K562 (cell line): Measurements from ENCODE around the gene DPM2. TPM values are rescaled to one million over a fixed set of nuclear protein-coding genes. Genes with fewer than 3 reads are reported as not detected.

ENCODE experiments used
- ADNP ChIP-seq: fragments of 200-800 bp; sonication (Bioruptor generic); IDR thresholded peaks from 2 replicates; pipeline ENCODE4 v1.6.1; 2016; ENCODE audit warnings: missing genetic modification characterization, missing compliant biosample characterization
- CBFA2T3 ChIP-seq: fragments of 450-650 bp; IDR thresholded peaks from 2 replicates; pipeline ENCODE4 v1.6.1; 2017
- GABPB2 ChIP-seq: fragments of 250-450 bp; sonication (Bioruptor Pico); conservative IDR thresholded peaks from 2 replicates; pipeline ENCODE4 v1.5.1; 2021; ENCODE audit warnings: mild to moderate bottlenecking
- KAT7 ChIP-seq: sonication (generic); formaldehyde crosslinking; IDR thresholded peaks from 2 replicates; pipeline ENCODE4 v1.8.0; 2022; ENCODE audit warnings: missing genetic modification reagents, mild to moderate bottlenecking, borderline replicate concordance
- KDM4B ChIP-seq, 2 experiments: fragments of 450-650 bp in 1 of 2; sonication (generic) in 1 of 2; IDR thresholded peaks; 2 replicates each; pipeline ENCODE4 v1.6.1; 2016 to 2017; ENCODE audit warnings: borderline replicate concordance in 2 of 2, antibody characterized with exemption in 1 of 2, low read depth in 1 of 2, mild to moderate bottlenecking in 1 of 2
- KHSRP ChIP-seq: fragments of 450-650 bp; IDR thresholded peaks from 2 replicates; pipeline ENCODE4 v1.6.1; 2017
- MTA3 ChIP-seq: fragments of 450-650 bp; formaldehyde crosslinking; IDR thresholded peaks from 2 replicates; pipeline ENCODE4 v1.6.1; 2017; ENCODE audit warnings: mild to moderate bottlenecking, borderline replicate concordance
- NCOA6 ChIP-seq: fragments of 450-650 bp; IDR thresholded peaks from 2 replicates; pipeline ENCODE4 v1.6.1; 2017; ENCODE audit warnings: mild to moderate bottlenecking
- POLR2A ChIP-seq: fragments of 450-650 bp; conservative IDR thresholded peaks from 2 replicates; pipeline ENCODE4 v1.6.1; 2016
- TRIM24 ChIP-seq, 2 experiments: fragments of 450-650 bp; IDR thresholded peaks; 2 replicates each; pipeline ENCODE4 v1.6.1; 2016
- ZNF232 ChIP-seq: sonication (generic); formaldehyde crosslinking; IDR thresholded peaks from 2 replicates; pipeline ENCODE4 v1.8.0; 2022; ENCODE audit warnings: mild to moderate bottlenecking, missing genetic modification reagents
- ZNF583 ChIP-seq: fragments of 250-450 bp; sonication (Bioruptor Pico); IDR thresholded peaks from 2 replicates; pipeline ENCODE4 v1.4.0; 2020
- polyA plus RNA-seq, 8 experiments: library from polyadenylated mRNA; depleted of rRNA in 4 of 8; stranded (reverse) in 5 of 8; unstranded in 3 of 8; fragments of >200 nt; fragmentation: Nextera tagmentation in 2 of 8; fragmentation: Illumina TruSeq in 1 of 8; extraction: Ambion mirVana in 2 of 8; extraction: Trizol in 1 of 8; gene quantifications; 2 replicates each; pipeline versions ENCODE4 v1.2.1 to v1.2.3, GENCODE V29; 2011 to 2014; ENCODE audit warnings: inconsistent platforms in 1 of 8, missing spikeins in 1 of 8
- total RNA-seq, 7 experiments: library from RNA; depleted of rRNA in 6 of 7; stranded (reverse); fragments of >200 nt in 6 of 7; fragmentation: Illumina TruSeq in 2 of 7; extraction: Trizol in 2 of 7; gene quantifications; 2 replicates each; pipeline versions ENCODE4 v1.2.1 to v1.2.3, GENCODE V29; 2011 to 2021; ENCODE audit warnings: low replicate concordance in 1 of 7
- TF ChIP-seq, protein P1 (sequence below), 2 experiments: fragments of 450-650 bp; formaldehyde crosslinking in 1 of 2; IDR thresholded peaks; 2 replicates each; pipeline versions ENCODE4 v1.4.0 to v1.6.1; 2014 to 2020; ENCODE audit warnings: mild to moderate bottlenecking in 2 of 2, borderline replicate concordance in 1 of 2, low read depth in 1 of 2
- TF ChIP-seq, protein P2 (sequence below): fragments of 450-650 bp; formaldehyde crosslinking; IDR thresholded peaks from 2 replicates; pipeline ENCODE4 v1.4.0; 2020; ENCODE audit warnings: mild to moderate bottlenecking
- TF ChIP-seq, protein P3 (sequence below), 2 experiments: IDR thresholded peaks; 2 replicates each; pipeline ENCODE4 v1.6.1; 2011; ENCODE audit warnings: borderline replicate concordance in 1 of 2, control low read depth in 1 of 2, low read depth in 1 of 2, low read length in 1 of 2, mild to moderate bottlenecking in 1 of 2, mixed read lengths in 1 of 2, moderate library complexity in 1 of 2; ENCODE audit not compliant: insufficient read depth in 1 of 2, insufficient read length in 1 of 2, poor library complexity in 1 of 2, severe bottlenecking in 1 of 2; ENCODE audit errors: extremely low read depth in 1 of 2
- TF ChIP-seq, protein P4 (sequence below): fragments of 450-650 bp; IDR thresholded peaks from 2 replicates; pipeline ENCODE4 v1.6.1; 2016; ENCODE audit warnings: antibody characterized with exemption

DPM2 gene
- total and polyA plus RNA-seq, 9 of the 15 experiments (the other 6 are each of a cell fraction or from before 2014, with no cell fraction given) = 43.5 to 126 (median 71.1) TPM

DNA sequence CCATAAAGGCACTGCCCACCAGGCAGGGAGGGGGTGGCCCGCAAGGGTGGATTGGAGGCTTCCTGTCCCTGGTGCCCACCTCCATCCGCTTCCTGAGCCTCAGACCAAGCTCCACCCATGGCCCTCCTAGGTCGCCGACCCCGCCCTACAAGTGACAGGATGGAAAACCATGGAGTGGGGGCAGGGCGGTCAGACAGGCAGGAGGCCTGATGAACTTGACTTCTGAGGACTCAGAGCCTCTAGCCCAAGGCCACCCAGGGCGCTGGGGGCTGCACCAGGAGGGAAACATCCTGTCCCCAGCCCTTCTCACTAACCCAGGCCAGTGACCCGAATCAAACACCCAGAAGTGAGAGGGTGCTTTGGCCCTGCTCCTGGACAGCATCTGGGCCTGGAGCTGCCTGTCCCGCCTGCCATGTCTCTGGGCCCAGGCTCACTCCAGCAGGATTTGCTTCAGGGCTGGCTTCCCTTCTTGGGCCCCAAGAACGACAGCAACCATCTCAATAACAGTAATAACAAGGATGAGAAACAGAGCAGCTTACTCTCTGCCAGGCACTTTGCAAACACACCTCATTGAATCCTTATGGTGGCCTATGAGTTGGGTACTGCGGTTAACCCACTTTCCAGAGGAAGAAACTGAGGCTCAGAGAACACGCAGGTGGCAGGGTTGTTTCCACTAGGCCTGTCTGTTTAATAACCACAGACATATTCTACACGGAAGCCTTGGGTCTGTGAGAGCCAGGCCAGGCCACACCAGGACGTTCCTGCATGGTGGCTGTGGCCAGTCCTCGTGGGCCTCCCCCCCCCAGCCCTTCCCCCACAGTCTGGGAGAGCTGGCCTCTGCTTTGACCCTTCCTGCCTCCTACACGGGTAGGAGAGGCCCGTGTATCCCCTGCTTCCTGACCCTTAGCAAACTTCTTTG, 33.8 kb downstream of the DPM2 start (continued):
- TF ChIP-seq, protein P1, sequence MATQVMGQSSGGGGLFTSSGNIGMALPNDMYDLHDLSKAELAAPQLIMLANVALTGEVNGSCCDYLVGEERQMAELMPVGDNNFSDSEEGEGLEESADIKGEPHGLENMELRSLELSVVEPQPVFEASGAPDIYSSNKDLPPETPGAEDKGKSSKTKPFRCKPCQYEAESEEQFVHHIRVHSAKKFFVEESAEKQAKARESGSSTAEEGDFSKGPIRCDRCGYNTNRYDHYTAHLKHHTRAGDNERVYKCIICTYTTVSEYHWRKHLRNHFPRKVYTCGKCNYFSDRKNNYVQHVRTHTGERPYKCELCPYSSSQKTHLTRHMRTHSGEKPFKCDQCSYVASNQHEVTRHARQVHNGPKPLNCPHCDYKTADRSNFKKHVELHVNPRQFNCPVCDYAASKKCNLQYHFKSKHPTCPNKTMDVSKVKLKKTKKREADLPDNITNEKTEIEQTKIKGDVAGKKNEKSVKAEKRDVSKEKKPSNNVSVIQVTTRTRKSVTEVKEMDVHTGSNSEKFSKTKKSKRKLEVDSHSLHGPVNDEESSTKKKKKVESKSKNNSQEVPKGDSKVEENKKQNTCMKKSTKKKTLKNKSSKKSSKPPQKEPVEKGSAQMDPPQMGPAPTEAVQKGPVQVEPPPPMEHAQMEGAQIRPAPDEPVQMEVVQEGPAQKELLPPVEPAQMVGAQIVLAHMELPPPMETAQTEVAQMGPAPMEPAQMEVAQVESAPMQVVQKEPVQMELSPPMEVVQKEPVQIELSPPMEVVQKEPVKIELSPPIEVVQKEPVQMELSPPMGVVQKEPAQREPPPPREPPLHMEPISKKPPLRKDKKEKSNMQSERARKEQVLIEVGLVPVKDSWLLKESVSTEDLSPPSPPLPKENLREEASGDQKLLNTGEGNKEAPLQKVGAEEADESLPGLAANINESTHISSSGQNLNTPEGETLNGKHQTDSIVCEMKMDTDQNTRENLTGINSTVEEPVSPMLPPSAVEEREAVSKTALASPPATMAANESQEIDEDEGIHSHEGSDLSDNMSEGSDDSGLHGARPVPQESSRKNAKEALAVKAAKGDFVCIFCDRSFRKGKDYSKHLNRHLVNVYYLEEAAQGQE (IDR thresholded peaks at IDR 0.05; ENCODE audit: borderline replicate concordance) = no peak
- TF ChIP-seq, protein P1 (CRISPR knock-in tag; IDR thresholded peaks at IDR 0.05; ENCODE audit: low read depth) = no peak
- peak; percentile 79 for TF ChIP-seq MTA3
- no peak for TF ChIP-seq GABPB2 (CRISPR knock-in tag)
- TF ChIP-seq CBFA2T3 = no peak; the same call in 1 of the 2 replicates
- TF ChIP-seq TRIM24 (IDR thresholded peaks at IDR 0.05) = no peak
- TF ChIP-seq KHSRP = no peak
- no peak for TF ChIP-seq ADNP (tag)
- no peak for TF ChIP-seq NCOA6
- no peak for TF ChIP-seq ZNF583 (CRISPR knock-in tag)
- 0 out of 2 replicates have a peak, but pooled peaks have one; percentile 8 for TF ChIP-seq KAT7 (CRISPR knock-in tag)
- TF ChIP-seq, protein P2, sequence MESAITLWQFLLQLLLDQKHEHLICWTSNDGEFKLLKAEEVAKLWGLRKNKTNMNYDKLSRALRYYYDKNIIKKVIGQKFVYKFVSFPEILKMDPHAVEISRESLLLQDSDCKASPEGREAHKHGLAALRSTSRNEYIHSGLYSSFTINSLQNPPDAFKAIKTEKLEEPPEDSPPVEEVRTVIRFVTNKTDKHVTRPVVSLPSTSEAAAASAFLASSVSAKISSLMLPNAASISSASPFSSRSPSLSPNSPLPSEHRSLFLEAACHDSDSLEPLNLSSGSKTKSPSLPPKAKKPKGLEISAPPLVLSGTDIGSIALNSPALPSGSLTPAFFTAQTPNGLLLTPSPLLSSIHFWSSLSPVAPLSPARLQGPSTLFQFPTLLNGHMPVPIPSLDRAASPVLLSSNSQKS (CRISPR knock-in tag) = no peak
- TF ChIP-seq, protein P3, sequence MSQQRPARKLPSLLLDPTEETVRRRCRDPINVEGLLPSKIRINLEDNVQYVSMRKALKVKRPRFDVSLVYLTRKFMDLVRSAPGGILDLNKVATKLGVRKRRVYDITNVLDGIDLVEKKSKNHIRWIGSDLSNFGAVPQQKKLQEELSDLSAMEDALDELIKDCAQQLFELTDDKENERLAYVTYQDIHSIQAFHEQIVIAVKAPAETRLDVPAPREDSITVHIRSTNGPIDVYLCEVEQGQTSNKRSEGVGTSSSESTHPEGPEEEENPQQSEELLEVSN (IDR thresholded peaks at IDR 0.05; ENCODE audit: borderline replicate concordance in 1 of 2, extremely low read depth in 1 of 2, insufficient read depth in 1 of 2, insufficient read length in 1 of 2, low read depth in 1 of 2, low read length in 1 of 2, poor library complexity in 1 of 2, severe bottlenecking in 1 of 2) = peak in 1 of 2 experiments; percentile 16
- TF ChIP-seq KDM4B (IDR thresholded peaks at IDR 0.05; ENCODE audit: borderline replicate concordance in 2 of 2, low read depth in 1 of 2) = peak in 1 of 2 experiments; percentile 31; a peak in 1 of 4 replicates
- no peak for TF ChIP-seq ZNF232 (CRISPR knock-in tag)
- TF ChIP-seq, protein P4, sequence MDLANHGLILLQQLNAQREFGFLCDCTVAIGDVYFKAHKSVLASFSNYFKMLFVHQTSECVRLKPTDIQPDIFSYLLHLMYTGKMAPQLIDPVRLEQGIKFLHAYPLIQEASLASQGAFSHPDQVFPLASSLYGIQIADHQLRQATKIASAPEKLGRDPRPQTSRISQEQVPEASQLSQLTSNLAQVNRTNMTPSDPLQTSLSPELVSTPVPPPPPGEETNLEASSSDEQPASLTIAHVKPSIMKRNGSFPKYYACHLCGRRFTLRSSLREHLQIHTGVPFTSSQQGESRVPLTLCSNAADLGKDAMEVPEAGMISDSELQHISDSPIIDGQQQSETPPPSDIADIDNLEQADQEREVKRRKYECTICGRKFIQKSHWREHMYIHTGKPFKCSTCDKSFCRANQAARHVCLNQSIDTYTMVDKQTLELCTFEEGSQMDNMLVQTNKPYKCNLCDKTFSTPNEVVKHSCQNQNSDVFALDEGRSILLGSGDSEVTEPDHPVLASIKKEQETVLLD = peak; percentile 18; the same call in 1 of the 2 replicates
- TF ChIP-seq POLR2A = peak; percentile 69
